CD4-positive, alpha-beta T cell treated with Interleukin-17A for 4 hours (primary cell): ENCODE data around the gene CASP12.

Source experiments
- DNase-seq: peaks from one replicate; pipeline ENCODE4 v3.0.0-alpha.2; 2020; ENCODE audit warnings: mixed read lengths

Gene CASP12

GRCh38 chr11:104891135-104891534 lies 7.1 kb downstream of the CASP12 start:
- no peak for DNase-seq

DNA sequence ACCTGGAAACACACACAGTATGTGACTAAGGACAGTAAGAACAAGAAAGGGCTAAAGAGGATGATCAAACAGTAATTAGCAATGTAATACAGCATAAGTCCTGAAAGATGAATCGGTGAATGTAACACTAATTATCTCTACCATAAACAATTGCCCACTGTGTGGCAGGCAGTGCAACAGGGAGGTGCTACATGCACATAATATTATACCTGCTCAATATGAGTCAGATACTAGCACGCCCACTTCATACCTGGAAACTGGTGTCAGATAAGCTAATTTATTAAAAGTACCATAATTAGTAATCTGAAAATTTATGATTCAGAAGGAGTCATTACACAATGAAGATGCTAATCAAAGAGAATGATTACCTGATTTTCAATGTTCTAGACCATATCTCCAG lies 14.9 kb downstream of the CASP12 start:
- no peak for DNase-seq

- no peak for DNase-seq
Measured at GRCh38 chr11:104881117-104881794, 17.0 kb downstream of the CASP12 start.

DNA sequence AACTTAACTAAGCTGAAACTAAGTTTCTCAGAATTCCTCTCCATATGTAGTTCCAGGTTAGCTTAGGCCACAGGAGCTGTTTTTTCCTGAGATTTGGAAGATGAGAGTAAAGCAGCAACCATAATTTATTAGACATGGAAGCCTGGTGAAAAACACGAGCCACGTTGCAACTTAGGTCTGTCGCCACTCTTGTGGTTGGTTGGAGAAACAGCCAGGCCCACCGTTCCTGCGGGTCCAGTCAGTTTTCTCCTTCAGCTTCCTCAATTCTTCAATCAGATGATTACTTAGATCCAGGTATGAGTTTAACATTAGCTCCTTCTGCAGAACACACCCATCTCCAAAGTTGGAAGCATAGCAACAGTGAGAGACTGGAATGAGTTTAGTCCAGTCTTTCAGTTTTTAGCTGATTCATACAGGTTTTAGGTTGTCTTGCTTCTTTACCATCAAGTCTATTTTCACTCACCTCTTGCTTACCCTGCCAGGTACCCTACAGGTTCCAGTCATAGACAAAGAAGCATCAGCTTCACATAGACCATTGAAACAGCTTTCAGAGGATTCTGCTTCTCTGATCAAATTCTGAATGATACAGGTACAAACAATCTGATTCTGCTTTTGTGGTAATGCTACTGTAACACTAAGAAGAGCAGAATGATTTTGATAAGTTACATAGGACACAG lies 18.6 kb downstream of the CASP12 start:
- DNase-seq = no peak

DNA sequence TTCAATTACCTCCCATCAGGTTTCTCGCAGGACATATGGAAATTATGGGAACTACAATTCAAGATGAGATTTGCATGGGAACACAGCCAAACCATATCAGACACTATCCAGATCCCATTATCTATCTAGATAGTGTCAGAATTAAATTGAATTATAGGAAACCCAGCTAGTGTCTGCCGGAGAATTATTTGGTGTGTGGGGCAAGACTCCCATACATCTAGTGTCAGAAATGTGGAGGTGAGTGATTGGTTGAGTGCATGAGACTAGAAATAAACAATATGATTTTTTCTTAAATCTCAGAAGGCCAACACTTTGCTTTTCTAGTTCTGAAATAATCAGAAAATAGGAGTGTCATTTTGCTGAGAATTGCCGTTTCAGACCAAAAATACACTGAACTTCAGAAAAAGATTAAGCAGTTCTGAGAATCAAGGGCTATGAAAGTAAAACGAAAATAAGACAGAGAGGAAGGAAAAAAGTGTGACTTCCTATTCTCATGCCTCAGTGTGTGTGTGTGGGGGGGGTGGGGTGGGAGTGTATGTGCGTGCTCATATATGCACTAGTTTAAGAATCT lies 21.3 kb downstream of the CASP12 start:
- peak; percentile 52 for DNase-seq

DNA sequence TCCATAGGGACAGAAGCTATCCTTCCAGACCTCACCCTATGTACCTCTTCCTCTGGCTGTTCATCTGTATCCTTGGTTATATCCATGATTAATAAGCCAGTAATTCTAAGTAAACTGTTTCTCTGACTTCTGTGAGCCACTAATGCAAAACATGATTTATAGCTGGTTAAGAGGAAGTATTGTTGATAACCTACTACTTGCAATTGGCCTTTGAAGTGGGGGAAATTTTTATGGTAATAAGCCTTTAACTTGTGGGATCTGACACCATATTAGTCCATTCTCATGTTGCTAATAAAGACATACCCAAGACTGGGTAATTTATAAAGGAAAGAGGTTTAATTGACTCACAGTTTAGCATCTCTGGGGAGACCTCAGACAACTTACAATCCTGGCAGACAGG lies 21.9 kb downstream of the CASP12 start:
- no peak for DNase-seq

DNA sequence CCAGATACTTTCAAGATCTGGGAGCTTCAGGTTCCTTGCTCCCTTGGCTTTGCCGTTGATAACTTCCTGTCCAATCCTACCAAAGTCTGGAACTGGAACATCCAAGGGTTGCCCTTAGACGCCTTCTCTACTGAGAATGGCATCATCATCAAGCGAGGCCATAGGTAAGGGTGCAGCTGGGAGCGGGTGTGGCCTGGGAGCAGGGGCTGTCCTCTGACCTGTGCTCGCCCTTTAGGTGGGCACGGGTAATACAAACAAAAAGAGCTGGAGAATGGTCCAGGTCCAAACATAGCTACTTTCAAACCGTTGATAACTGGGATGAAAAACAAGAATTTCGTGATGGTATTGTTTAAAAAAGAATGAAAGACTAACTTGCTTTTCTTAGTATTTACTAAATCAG lies 25.0 kb downstream of the CASP12 start:
- no peak for DNase-seq

DNA sequence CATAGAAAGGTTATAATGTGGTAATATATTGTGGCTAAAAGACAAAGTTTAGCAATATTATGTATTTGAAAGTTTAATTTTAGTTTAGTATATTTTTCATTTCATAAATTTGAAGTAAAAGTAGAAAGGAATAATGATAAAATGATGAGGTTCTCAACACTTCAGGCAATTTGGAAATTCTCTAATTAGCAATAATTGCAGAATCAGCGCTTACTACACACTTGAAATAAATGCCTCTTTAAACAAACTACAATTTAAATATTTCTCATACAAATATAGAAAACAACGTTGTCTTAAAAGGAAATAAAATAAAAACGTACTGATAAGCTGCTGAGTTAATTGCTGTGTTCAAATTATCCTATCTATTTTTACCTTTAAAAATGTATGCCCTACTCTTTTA lies 25.9 kb downstream of the CASP12 start:
- no peak for DNase-seq

DNA sequence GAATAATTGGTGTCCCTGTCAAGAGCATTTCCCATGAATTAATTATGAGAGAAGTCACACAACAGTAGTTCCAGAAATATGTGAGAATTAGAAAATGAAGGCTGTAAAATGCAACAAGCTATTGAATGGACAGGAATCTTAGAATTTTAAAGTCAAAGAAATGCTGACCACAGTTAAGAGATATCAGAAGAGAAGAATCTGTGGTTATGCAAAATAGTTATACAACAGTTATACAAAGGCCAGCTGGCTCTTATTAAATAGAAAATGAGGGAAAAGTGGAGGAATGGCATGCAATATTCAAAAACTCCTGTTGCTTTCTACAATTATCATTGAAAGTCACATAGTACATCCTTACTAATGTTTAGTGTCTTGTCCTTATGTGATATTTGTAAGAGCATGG lies 27.4 kb downstream of the CASP12 start:
- no peak for DNase-seq

DNA sequence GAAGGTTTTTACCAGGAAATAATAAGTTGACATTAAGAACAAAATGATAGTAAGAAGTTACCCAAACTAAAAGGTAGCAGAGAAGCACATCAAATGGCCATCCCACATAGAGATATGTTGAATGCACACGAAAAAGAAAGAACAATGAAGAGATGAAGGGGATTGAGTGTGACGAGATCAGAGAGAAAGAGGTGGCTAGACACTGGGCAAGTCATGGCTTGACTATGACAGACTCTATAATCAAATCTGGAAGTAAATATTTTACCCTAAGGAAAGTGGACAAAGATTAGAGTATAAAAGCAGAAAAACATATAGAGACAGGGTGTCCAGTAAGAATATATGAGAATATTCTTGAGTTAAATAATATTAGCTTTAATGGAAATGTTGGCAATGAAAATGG lies 31.4 kb downstream of the CASP12 start:
- DNase-seq = no peak

DNA sequence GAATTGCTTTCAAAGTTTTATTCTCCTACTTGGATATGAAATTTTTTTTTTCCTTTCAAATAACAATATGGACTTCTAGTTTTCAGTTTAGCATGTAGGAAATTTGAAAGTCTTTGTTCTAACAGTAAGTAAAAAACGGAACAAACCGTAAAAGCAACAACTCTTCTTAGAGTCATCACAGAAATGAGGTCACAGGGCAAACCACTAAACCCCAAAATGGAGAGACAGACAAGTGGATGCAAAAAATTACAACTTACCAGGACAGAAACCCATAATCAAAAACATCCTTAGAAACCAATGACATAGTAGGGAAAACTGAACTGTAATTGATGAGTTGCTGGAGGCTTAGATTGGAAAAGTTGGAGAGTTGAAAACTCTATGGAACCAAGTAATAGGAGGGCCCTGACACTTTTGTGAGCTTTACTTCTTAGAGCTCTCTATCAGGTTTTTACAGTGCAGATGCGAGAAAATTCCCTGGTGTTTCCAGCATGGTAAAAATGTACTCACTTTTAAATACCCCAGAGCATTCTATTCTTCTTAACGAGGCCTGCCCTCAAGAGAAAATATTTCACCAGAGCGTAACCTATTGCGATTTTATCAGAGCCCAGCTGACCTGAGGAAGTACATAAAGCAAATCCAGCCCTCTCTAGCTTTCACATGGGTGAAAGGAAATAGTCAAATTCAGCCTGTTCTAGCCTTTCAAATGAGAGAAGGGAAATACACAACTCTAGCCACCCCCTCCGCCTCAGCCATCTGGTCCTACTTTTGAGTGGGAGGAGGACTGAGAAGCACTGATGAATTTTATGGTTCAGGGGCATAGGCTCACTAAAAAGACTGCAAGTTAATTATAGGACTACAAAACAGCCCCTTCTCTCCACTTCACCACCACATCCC lies 39.1 kb downstream of the CASP12 start:
- DNase-seq = no peak

DNA sequence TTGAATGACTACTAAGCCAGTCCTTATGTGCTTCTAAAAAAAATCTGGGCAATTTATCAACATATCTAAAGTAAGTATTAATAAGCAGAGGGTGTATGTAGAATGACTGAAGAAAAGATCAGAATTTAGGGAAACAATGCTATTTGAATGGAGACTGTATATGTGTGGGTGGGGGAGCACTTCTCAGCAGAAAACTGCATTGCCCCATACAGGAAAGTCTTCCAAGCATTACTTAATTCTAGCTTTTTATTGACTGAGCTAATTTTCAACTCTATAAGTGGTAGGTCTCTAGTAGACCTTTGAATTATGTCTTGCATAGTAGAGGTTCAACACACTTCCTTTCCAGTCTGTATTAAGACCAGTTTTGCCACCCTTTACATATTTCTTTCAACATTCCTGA lies 41.7 kb downstream of the CASP12 start:
- no peak for DNase-seq

- DNase-seq = no peak
Measured at GRCh38 chr11:104855965-104856364, 42.3 kb downstream of the CASP12 start.

DNA sequence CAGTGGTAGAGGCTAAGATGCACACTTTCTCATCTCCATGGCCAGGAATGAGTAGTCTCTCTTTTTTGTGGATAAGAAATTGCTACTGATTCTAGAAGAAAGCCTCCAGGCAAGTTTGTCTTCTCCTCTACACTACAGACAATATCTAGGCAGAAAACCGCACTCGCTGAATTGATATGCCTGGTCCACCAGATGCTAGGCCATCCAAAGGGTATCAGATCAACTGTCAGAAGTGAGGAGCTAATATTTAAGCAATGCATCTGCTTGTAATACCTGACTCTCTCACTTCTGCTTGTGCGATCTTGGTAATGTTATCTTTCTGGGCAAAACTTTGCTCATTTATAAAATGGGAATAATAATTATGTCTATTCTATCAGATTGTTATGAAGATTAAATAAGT lies 45.0 kb downstream of the CASP12 start:
- DNase-seq = no peak

- no peak for DNase-seq
Measured at GRCh38 chr11:104852811-104853210, 45.4 kb downstream of the CASP12 start.

- no peak for DNase-seq
Measured at GRCh38 chr11:104846216-104846615, 52.0 kb downstream of the CASP12 start.

DNA sequence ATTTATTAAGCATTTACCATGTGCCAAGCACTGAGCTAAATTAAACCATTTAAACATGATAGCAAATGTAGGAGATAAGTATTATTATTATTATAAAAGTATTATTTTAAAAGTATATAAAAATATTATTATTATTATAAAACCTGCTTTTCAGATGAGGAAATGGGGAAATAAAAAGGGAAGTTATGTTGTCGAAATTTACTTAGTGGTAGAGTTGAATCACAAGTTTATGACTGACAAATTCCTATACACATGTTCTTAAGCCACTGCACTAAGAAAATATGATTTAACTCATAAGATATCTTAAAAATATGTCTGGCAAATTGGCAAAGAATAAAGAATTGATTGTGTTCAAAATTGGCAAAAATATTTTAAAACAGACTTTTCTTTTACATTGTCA lies 53.8 kb downstream of the CASP12 start:
- no peak for DNase-seq

DNA sequence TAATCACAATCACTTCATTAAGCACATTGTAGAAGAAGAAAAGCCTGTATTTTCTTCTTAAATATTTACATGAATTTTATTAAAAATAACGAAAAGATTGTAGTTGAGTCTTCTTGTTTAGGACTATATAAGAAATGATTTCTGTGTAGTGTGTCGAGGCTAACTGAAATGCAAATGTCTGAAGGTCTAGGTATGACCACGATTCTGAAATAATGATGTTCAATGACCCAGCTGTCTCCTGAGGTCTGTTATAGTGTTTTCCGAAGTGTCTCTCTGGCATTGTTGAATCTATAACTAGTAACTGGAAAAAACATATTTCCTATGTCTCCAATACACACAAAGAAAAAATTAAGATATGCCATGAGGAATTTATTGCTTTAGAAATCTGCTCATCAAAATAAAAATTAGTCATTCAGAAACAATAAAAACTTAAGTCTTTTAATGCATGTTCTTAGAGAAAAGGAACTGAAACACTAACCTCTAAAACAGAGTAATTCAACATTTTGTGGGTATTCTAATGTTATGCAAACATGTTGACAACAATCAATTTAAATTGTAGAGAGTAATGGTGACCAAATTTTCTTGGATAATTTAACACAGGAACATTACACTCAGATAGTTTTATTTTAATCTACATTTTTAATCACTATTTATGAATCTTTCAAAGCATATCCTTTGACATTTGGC lies 55.0 kb downstream of the CASP12 start:
- no peak for DNase-seq

GRCh38 chr11:104841973-104842525 lies 56.2 kb downstream of the CASP12 start:
- no peak for DNase-seq

DNA sequence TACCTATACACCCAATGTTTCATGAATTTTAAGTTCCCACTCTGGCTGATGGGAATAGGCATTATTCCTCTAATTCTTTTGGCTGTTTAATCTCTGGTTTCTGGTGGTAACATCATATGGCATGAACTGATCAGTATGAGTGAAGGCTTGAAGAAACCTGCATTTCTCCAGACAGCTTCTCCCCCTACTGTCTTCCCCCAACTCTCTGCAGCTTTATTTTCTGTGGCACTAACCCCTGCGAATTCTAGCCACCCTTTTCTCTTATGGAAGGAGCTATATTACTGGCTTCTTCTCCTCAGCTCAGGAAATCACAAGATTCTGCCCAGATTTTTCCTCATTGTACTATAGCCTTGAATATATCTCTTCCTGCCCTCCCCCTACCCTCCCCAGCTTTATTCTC lies 57.1 kb downstream of the CASP12 start:
- DNase-seq = no peak

DNA sequence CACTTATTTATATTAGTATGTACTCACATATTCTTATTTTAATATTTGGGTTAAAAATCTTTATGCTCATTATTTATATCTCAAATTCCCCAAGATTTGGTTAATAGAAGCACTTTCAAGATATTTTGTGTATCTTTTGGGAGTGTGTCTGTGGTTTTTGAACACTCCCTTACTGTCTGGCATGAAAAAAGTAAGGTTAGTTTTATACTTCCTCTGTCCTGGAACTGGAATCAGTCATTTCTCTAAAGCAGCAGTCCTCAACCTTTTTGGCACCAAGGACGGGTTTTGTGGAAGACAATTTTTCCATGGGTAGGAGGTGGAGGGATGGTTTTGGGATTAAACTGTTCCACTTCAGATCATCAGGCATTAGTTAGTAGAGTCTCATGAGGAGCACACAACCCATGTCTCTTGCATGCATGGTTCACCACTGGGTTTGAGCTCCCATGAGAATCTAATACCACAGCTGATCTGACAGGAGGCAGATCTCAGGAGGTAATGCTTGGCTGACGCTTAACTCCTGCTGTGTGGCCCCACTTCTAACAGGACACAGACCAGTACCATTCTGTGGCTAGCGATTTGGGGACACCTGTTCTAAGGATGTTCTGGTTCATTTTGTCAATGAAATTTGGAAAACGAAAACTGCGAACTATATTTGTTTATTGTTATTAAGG lies 60.2 kb downstream of the CASP12 start:
- no peak for DNase-seq

- no peak for DNase-seq
Measured at GRCh38 chr11:104836691-104837090, 61.6 kb downstream of the CASP12 start.
